Measurements from ENCODE around the gene NKX1-1. TPM values are rescaled to one million over a fixed set of nuclear protein-coding genes. Genes with fewer than 3 reads are reported as not detected.

Gene NKX1-1
- total and polyA plus RNA-seq, 2 of the 8 experiments (the other 6 are each of a cell fraction or from before 2014, with no cell fraction given): not detected

DNA sequence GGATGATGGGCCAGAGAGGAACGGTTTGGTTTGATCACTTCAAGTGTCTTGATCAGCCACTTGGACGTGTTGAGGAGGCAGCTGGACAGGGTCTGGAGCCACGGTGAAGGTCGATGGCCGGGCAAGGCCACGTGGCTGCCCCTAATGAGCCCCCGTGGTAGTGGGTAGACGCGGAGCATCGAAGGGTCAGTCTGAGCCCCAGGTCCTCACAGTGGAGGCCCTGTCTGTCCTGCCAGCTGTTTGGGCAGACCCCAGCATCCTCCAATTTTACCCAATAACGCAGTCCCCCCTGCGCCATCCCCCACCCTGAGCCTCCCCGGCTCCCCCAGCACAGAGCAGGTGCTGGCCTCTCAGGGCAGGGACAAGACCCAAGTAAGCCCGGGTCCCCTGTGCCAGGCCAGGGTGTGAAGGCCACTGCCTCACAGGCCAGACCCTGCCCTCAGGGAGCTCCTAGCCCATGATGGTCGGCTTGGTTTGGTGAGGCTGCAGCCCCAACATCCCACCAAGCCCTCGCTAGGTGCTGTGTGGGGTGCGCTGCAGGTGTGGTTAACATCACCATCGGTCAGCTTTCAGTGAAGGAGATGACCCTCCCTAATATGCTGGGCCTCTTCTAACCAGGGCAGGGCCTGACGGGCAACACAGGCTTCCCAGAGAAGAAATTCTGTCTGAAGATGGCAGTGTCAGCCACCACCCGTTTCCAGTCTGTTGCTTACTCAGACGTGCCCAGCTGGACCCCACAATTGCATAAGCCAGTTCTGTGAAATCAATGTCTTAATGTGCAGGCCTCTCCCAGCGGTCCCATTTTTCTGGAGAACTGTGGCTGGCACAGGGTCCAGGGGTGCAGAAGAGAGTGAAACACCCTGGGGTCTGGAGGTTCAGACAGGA lies 40.5 kb upstream of the NKX1-1 start:
- Histone ChIP-seq H3K4me1 (replicated peaks in 1 of 4; ENCODE audit: control insufficient read depth in 3 of 4, insufficient read depth in 4 of 4, low read length in 3 of 4) (no peaks in the 10 kb centered on the region), H3K18ac (ENCODE audit: extremely low read depth, low read length) (no peak overlapping the region), H4K20me1 (replicated peaks in 1 of 2; ENCODE audit: control insufficient read depth in 1 of 2, insufficient read depth in 2 of 2, low read length in 2 of 2) (no peaks in the 10 kb centered on the region), H4K91ac (replicated peaks; ENCODE audit: insufficient read length, low read length) (no peak overlapping the region), H3K9ac (replicated peaks in 1 of 4; ENCODE audit: extremely low read depth in 1 of 4, low read depth in 3 of 4, low read length in 3 of 4) (no peak overlapping the region), H2AK5ac (ENCODE audit: low read depth, low read length) (no peak overlapping the region), H3K27me3 (replicated peaks in 1 of 4; ENCODE audit: control insufficient read depth in 3 of 4, extremely low read depth in 1 of 4, insufficient read depth in 3 of 4, low read length in 3 of 4) (no peaks in the 10 kb centered on the region), H3K79me1 (ENCODE audit: low read depth, low read length) (no peaks in the 10 kb centered on the region), H2BK5ac (ENCODE audit: low read depth, low read length) (no peak overlapping the region), H3K79me2 (ENCODE audit: control insufficient read depth in 1 of 2, insufficient read depth in 2 of 2, low read length in 2 of 2) (no peaks in the 10 kb centered on the region), H3K23ac (ENCODE audit: insufficient read length) (no peak overlapping the region), H3K36me3 (ENCODE audit: control insufficient read depth in 2 of 4, insufficient read depth in 4 of 4, low read length in 3 of 4) (no peaks in the 10 kb centered on the region), H4K8ac (ENCODE audit: extremely low read depth, insufficient read depth, low read length) (no peak overlapping the region), H3K9me3 (ENCODE audit: insufficient read depth in 2 of 2, low read depth in 1 of 2, low read length in 1 of 2) (no peaks in the 10 kb centered on the region), H3K23me2 (ENCODE audit: low read depth, low read length) (no peaks in the 10 kb centered on the region), H3K4me3 (ENCODE audit: extremely low read depth in 1 of 4, insufficient read depth in 2 of 4, low read depth in 3 of 4, low read length in 4 of 4) (no peak overlapping the region), H3K56ac (replicated peaks; ENCODE audit: insufficient read length, low read depth, low read length) (no peak overlapping the region), H2AFZ (ENCODE audit: low read length) (no peak overlapping the region), H2BK20ac (ENCODE audit: low read length) (no peak overlapping the region), H3K27ac (ENCODE audit: low read depth, low read length) (no peak overlapping the region), H3K4ac (replicated peaks; ENCODE audit: insufficient read length, low read depth, low read length) (no peak overlapping the region), H4K5ac (ENCODE audit: insufficient read length, low read depth, low read length) (no peak overlapping the region), H2BK15ac (ENCODE audit: low read length) (no peak overlapping the region; the same call in 1 of the 2 replicates), H3K4me2 (ENCODE audit: insufficient read depth in 1 of 2, low read depth in 2 of 2, low read length in 2 of 2) (no peak overlapping the region), H2BK12ac (ENCODE audit: low read depth, low read length) (0 out of 2 replicates have a peak overlapping the region, but pooled peaks have one; percentile 33), H2BK120ac (replicated peaks; ENCODE audit: low read depth, low read length) (no peak overlapping the region), H3K14ac (ENCODE audit: insufficient read length) (no peak overlapping the region)
- FAIRE-seq (no peak), DNase-seq (ENCODE audit: low read depth in 1 of 2, low spot score in 2 of 2) (no peak)
- no peak for TF ChIP-seq NANOG (IDR thresholded peaks at IDR 0.05; ENCODE audit: insufficient read depth, low read depth, low read length, poor library complexity, severe bottlenecking)
- TF ChIP-seq CTBP2 (IDR thresholded peaks at IDR 0.05; ENCODE audit: borderline replicate concordance, insufficient read depth, insufficient read length, low read length): no peak
- POLR2A ChIA-PET (ENCODE audit: partially characterized antibody): no interaction called here
- WGBS, 2 experiments (ENCODE audit: extremely low coverage in 1 of 2, insufficient coverage in 1 of 2, insufficient read length in 1 of 2, insufficient replicate concordance in 2 of 2, low coverage in 1 of 2, low lambda C conversion rate in 2 of 2, missing lambda C conversion rate in 1 of 2): 90% methylated on average over 19 of the region's 22 CpGs; no CpG with 5 or more reads in 1 of the 2 experiments
- CTCF ChIA-PET (ENCODE audit: partially characterized antibody): interaction anchor here (0.6 kb wide), 1 partner anchor 35 kb away, joined by 3 read pairs; no protein-coding TSS in a partner anchor

Measured in H1 (cell line).